ELF-1 (cell line): ENCODE measurements around the gene AK8.

Experiments
- DNase-seq: peaks from one replicate; pipeline ENCODE4 v3.0.0-alpha.2; 2016; ENCODE audit warnings: low read depth, low spot score

The AK8 gene

GRCh38 chr9:132888151-132888550, 10.1 kb upstream of the AK8 start:
- DNase-seq: no peak

GRCh38 chr9:132887181-132888120, 9.4 kb upstream of the AK8 start:
- no peak for DNase-seq

- no peak for DNase-seq
These were observed 8.2 kb upstream of the AK8 start for GRCh38 chr9:132886334-132886725.

GRCh38 chr9:132885720-132886333, 7.7 kb upstream of the AK8 start:
- no peak for DNase-seq

GRCh38 chr9:132883349-132884294, 5.5 kb upstream of the AK8 start:
- no peak for DNase-seq

- DNase-seq: no peak
These were observed 4.5 kb upstream of the AK8 start for GRCh38 chr9:132882616-132883015.

- no peak for DNase-seq
These were observed 3.7 kb upstream of the AK8 start for GRCh38 chr9:132881826-132882225.

GRCh38 chr9:132880324-132880661, 2.2 kb upstream of the AK8 start:
- DNase-seq: no peak

GRCh38 chr9:132879457-132880323, 1.6 kb upstream of the AK8 start:
- DNase-seq: no peak

- DNase-seq: peak; percentile 27
These were observed 792 bp upstream of the AK8 start, which contains the start of gene SPACA9 for GRCh38 chr9:132878695-132879456. Gene SPACA9 (plus strand): TSS chr9:132878898. CDS start chr9:132883948, 5,050 bp downstream.

GRCh38 chr9:132877458-132877823, 643 bp downstream of the AK8 start:
- DNase-seq: no peak

GRCh38 chr9:132876849-132877248, 1.2 kb downstream of the AK8 start:
- no peak for DNase-seq

- DNase-seq: no peak
These were observed 2.9 kb downstream of the AK8 start for GRCh38 chr9:132875159-132875558.

- DNase-seq: no peak
These were observed 4.7 kb downstream of the AK8 start for GRCh38 chr9:132873403-132873802.

- DNase-seq: no peak
These were observed 8.8 kb downstream of the AK8 start for GRCh38 chr9:132869266-132869665.

GRCh38 chr9:132866898-132867297, 11.2 kb downstream of the AK8 start:
- DNase-seq: no peak

GRCh38 chr9:132864691-132865090, 13.4 kb downstream of the AK8 start:
- peak; percentile 76 for DNase-seq

GRCh38 chr9:132864277-132864676, 13.8 kb downstream of the AK8 start:
- DNase-seq: no peak

- no peak for DNase-seq
These were observed 15.0 kb downstream of the AK8 start for GRCh38 chr9:132863096-132863495.

- DNase-seq: no peak
These were observed 15.6 kb downstream of the AK8 start for GRCh38 chr9:132862533-132862932.
